Neuron (in vitro differentiated cells): Measurements from ENCODE around the gene NREP.

Experiments
- H2AFZ ChIP-seq: one replicate; pipeline ENCODE4 v1.6.1; 2013; ENCODE audit warnings: low read depth, mild to moderate bottlenecking, inconsistent platforms, low read length, moderate library complexity
- H3K27me3 ChIP-seq: one replicate; pipeline ENCODE4 v1.6.1; 2013; ENCODE audit warnings: low read length; ENCODE audit not compliant: insufficient read depth
- H3K36me3 ChIP-seq: one replicate; pipeline ENCODE4 v1.6.1; 2013; ENCODE audit warnings: low read length; ENCODE audit not compliant: insufficient read depth
- H3K4me1 ChIP-seq: one replicate; pipeline ENCODE4 v1.6.1; 2013; ENCODE audit warnings: low read length; ENCODE audit not compliant: insufficient read depth
- H3K4me3 ChIP-seq: 2 replicates; pipeline ENCODE4 v1.5.1; 2013; ENCODE audit warnings: mild to moderate bottlenecking, low read length, moderate library complexity
- H3K9me3 ChIP-seq: one replicate; pipeline ENCODE4 v1.6.1; 2013; ENCODE audit warnings: low read length

The NREP gene

GRCh38 chr5:111779922-111780292 lies 22.9 kb upstream of the NREP start:
- Histone ChIP-seq H3K9me3 (no peaks in the 10 kb centered on the region), H3K27me3 (no peaks in the 10 kb centered on the region), H3K4me1 (no peaks in the 10 kb centered on the region), H3K4me3 (no peak overlapping the region), H3K36me3 (no peaks in the 10 kb centered on the region), H2AFZ (no peak overlapping the region)

GRCh38 chr5:111779260-111779921 lies 22.4 kb upstream of the NREP start:
- Histone ChIP-seq H3K4me3 (no peak overlapping the region), H2AFZ (no peak overlapping the region), H3K4me1 (peaks cover under 1% of the 10 kb centered on the region), H3K9me3 (no peaks in the 10 kb centered on the region), H3K27me3 (no peaks in the 10 kb centered on the region), H3K36me3 (no peaks in the 10 kb centered on the region)

- Histone ChIP-seq H3K9me3 (no peaks in the 10 kb centered on the region), H2AFZ (no peak overlapping the region), H3K36me3 (no peaks in the 10 kb centered on the region), H3K27me3 (no peaks in the 10 kb centered on the region), H3K4me3 (no peak overlapping the region), H3K4me1 (peaks cover 1% of the 10 kb centered on the region)
Measured at GRCh38 chr5:111776913-111777781, 20.2 kb upstream of the NREP start.

GRCh38 chr5:111775224-111775623 lies 18.2 kb upstream of the NREP start:
- H3K4me1 ChIP-seq: peaks cover 1% of the 10 kb centered on the region
- no peaks in the 10 kb centered on the region for H3K9me3 ChIP-seq
- no peaks in the 10 kb centered on the region for H3K27me3 ChIP-seq
- H3K36me3 ChIP-seq: no peaks in the 10 kb centered on the region
- no peak overlapping the region for H2AFZ ChIP-seq
- H3K4me3 ChIP-seq: no peak overlapping the region

- H3K36me3 ChIP-seq: no peaks in the 10 kb centered on the region
Measured at GRCh38 chr5:111774525-111774924, 17.5 kb upstream of the NREP start.

GRCh38 chr5:111772456-111773122 lies 15.6 kb upstream of the NREP start:
- Histone ChIP-seq H2AFZ (no peak overlapping the region), H3K27me3 (no peaks in the 10 kb centered on the region), H3K36me3 (no peaks in the 10 kb centered on the region), H3K4me1 (peaks cover 1% of the 10 kb centered on the region), H3K4me3 (no peak overlapping the region), H3K9me3 (no peaks in the 10 kb centered on the region)

More at GRCh38 chr5:111774525-111774924, 17.5 kb upstream of the NREP start:
- Histone ChIP-seq H3K4me3 (no peak overlapping the region), H2AFZ (no peak overlapping the region), H3K27me3 (no peaks in the 10 kb centered on the region), H3K9me3 (no peaks in the 10 kb centered on the region), H3K4me1 (peaks cover 1% of the 10 kb centered on the region)

GRCh38 chr5:111769541-111769940 lies 12.5 kb upstream of the NREP start:
- Histone ChIP-seq H3K36me3 (no peaks in the 10 kb centered on the region), H3K9me3 (no peaks in the 10 kb centered on the region), H3K4me1 (peaks cover 1% of the 10 kb centered on the region), H3K4me3 (no peak overlapping the region), H3K27me3 (no peaks in the 10 kb centered on the region), H2AFZ (no peak overlapping the region)

GRCh38 chr5:111765613-111766571 lies 8.9 kb upstream of the NREP start:
- Histone ChIP-seq H3K4me1 (no peaks in the 10 kb centered on the region), H3K4me3 (no peak overlapping the region), H3K36me3 (no peaks in the 10 kb centered on the region), H3K9me3 (no peaks in the 10 kb centered on the region), H3K27me3 (no peaks in the 10 kb centered on the region), H2AFZ (no peak overlapping the region)

- no peaks in the 10 kb centered on the region for H3K36me3 ChIP-seq
- no peak overlapping the region for H2AFZ ChIP-seq
- H3K4me1 ChIP-seq: peaks cover under 1% of the 10 kb centered on the region
- no peaks in the 10 kb centered on the region for H3K27me3 ChIP-seq
- H3K9me3 ChIP-seq: no peaks in the 10 kb centered on the region
- no peak overlapping the region for H3K4me3 ChIP-seq
Measured at GRCh38 chr5:111764019-111764418, 7.0 kb upstream of the NREP start.

- Histone ChIP-seq H2AFZ (no peak overlapping the region), H3K9me3 (no peaks in the 10 kb centered on the region), H3K36me3 (no peaks in the 10 kb centered on the region), H3K4me1 (peaks cover 6% of the 10 kb centered on the region), H3K27me3 (no peaks in the 10 kb centered on the region), H3K4me3 (no peak overlapping the region)
Measured at GRCh38 chr5:111762895-111763294, 5.9 kb upstream of the NREP start.

GRCh38 chr5:111758284-111758628 lies 1.3 kb upstream of the NREP start:
- no peaks in the 10 kb centered on the region for H3K27me3 ChIP-seq
- peaks cover 24% of the 10 kb centered on the region for H3K4me1 ChIP-seq
- H2AFZ ChIP-seq: no peak overlapping the region
- peak overlapping the region; percentile 71 for H3K4me3 ChIP-seq
- peaks cover 7% of the 10 kb centered on the region for H3K36me3 ChIP-seq
- H3K9me3 ChIP-seq: no peaks in the 10 kb centered on the region

- H3K4me3 ChIP-seq: peak overlapping the region; percentile 71
- peaks cover 7% of the 10 kb centered on the region for H3K36me3 ChIP-seq
- H2AFZ ChIP-seq: peak overlapping the region; percentile 68
- H3K27me3 ChIP-seq: no peaks in the 10 kb centered on the region
- peaks cover 29% of the 10 kb centered on the region for H3K4me1 ChIP-seq
- H3K9me3 ChIP-seq: no peaks in the 10 kb centered on the region
Measured at GRCh38 chr5:111757355-111758283, 625 bp upstream of the NREP start.
